Activated CD4-positive, alpha-beta T cell treated with anti-CD3 and anti-CD28 coated beads, Interleukin-2, Interleukin-4, amounts not matched to agents 100 ng/mL and 50 ng/mL, durations not matched to agents 16 hours and 8 hours (primary cell): ENCODE data around the gene POTEG.
"Not testable (repeated sequence)": the region's sequence is repeated elsewhere in the genome, so short reads cannot be mapped to it uniquely, and the experiment has no call there.

Experiments used
- DNase-seq: peaks from one replicate; pipeline ENCODE4 v3.0.0-alpha.2; 2020; ENCODE audit warnings: low spot score

The POTEG gene

DNA sequence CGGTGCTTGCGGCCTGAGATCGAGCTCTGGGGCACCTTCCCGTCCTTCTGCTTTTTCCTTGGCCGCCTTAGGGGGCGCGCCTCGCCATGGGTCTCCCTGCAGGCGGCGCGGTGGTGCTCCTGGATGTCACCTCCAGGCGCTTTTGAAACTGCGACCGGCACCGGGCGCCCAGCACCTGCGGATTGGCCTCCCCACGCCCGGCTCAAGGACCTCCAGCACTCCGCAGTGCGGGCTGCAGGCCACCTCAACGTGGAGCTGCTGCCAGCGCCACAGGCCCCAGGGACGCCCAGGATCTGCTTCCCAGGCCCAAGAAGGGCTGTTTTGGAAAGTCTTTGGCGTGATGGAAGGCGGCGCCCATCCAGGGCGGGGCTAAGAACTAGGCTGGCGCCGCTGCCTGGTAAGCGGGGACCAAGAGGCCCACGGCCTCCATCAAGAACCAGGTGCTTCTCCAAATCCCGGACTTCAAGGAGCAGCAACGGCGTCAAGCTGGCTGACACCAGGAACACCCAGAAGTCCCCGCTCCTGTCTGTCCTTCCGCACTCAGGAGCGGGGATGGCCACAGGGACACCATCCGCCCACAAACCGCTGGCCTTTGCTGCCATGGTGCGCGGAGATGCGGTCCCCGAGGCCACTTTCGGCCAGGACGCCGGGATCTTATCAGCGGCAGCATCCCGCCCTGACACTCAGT lies 61.2 kb downstream of the POTEG start:
- not testable (repeated sequence) for DNase-seq

GRCh38 chr14:19371767-19372166 lies 62.4 kb downstream of the POTEG start:
- DNase-seq = not testable (repeated sequence)

- DNase-seq = not testable (repeated sequence)
Measured at GRCh38 chr14:19362803-19363202, 71.3 kb downstream of the POTEG start.

GRCh38 chr14:19362323-19362722 lies 71.8 kb downstream of the POTEG start:
- DNase-seq = not testable (repeated sequence)

DNA sequence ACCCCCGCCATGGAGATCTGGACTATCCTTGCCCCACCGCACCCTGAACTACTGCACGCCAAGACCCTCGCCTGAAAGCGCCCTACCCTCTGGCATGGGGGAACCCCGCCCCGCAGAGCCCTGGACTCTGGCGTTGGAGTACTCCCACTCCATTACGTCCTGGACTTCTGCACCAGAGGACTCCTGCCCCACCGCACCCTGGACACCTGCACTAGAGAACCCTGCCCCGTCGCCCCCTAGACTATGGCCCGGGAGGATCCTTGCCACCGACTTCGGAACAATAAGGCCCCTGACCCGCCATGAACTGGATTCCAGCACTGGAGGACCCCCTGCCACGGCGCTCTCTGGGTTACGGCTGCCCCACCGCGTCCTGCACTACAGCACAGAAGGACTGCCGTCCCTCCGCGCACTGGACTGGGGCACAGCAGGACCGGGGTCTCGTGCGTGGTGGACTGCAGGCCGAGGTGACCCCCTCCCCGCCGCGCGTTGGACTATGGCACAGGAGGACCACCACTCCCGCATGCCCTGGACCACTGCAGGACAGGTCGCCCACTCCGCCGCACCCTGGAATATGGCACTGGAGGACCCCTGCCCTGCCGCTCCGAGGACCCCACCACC lies 72.4 kb downstream of the POTEG start:
- DNase-seq = not testable (repeated sequence)

DNA sequence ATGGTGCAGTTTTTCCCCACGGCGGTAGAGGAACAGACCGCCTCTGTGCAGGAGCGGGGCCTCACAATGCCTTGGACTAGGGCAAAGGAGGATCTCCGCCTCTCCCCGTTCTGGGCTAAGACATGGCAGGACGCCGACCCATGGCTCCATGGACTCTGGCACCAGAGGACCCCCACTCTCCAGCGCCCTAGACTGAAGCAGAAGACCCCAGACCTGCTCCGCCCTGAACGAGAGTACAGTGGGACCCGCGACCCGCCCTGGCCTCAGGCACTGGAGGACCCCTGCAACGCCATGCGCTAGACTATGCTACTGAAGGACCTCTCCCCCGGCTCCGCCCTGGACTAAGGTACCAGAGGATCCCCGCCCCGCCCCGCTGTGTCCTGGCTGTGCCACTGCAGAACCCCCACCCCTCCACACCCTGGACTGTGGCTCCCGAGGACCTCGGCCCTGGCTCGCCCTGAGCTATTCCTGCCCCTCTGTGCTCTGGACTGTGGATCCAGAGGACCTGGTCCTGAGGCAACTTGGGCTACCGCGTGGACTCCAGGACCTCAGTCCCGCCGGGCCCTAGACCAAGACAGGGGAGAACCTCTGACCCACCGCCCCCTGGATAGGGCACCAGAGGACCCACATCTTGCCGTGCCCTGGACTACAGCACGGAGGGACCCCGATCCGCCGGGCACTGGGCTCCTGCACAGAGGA lies 73.1 kb downstream of the POTEG start:
- not testable (repeated sequence) for DNase-seq
